ENCODE data around the gene RIPPLY2.

DNA sequence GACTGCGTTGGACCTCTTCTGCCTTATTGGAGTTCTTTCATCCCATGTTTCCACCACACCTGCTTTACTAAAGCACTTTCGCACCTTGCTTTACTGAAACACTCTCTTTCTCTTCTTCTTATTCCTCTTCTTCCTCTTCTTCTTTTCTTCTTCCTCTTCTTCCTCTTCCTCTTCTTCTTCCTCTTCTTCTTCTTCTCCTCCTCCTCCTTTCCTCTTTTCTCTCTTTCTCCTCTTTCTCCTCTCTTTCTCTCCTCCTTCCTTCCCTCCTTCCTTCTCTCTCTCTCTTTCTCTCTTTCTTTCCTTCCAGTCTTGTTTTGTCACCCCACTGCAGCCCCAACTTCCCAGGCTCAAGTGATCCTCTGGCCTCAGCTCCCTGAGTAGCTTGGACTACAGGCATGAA, 4.0 kb upstream of the RIPPLY2 start:
- TF ChIP-seq POLR2A (IDR thresholded peaks at IDR 0.05) (no peak), POLR2AphosphoS5 (IDR thresholded peaks at IDR 0.05) (no peak)
- TF ChIP-seq, protein P1, sequence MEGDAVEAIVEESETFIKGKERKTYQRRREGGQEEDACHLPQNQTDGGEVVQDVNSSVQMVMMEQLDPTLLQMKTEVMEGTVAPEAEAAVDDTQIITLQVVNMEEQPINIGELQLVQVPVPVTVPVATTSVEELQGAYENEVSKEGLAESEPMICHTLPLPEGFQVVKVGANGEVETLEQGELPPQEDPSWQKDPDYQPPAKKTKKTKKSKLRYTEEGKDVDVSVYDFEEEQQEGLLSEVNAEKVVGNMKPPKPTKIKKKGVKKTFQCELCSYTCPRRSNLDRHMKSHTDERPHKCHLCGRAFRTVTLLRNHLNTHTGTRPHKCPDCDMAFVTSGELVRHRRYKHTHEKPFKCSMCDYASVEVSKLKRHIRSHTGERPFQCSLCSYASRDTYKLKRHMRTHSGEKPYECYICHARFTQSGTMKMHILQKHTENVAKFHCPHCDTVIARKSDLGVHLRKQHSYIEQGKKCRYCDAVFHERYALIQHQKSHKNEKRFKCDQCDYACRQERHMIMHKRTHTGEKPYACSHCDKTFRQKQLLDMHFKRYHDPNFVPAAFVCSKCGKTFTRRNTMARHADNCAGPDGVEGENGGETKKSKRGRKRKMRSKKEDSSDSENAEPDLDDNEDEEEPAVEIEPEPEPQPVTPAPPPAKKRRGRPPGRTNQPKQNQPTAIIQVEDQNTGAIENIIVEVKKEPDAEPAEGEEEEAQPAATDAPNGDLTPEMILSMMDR (IDR thresholded peaks at IDR 0.05) = no peak
